ENCODE results near the gene P2RX4. TPM values are rescaled to one million over a fixed set of nuclear protein-coding genes. Genes with fewer than 3 reads are reported as not detected.

P2RX4 gene
- total RNA-seq, 6 experiments from 2014 or later: 11.5 to 79.7 (median 21.9) TPM

DNA sequence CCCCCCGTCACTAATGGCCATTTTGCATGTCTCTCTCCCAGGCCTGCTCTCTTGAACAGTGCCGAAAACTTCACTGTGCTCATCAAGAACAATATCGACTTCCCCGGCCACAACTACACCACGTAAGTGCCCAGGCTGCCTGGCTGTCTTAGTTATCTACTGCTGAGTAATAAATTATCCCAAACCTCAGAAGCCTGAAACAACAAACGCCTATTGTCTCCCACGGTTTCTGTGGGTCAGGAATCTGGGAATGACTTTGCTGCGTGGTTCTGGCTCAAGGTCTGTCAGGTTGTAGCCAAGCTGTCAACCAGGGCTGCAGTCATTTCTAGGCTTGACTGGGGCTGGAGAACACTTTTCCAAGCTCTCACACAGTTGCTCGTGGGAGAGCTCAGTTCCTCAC lies 44.6 kb upstream of the P2RX4 start:
- ATAC-seq (no peak), DNase-seq (no peak)
- Histone ChIP-seq H3K36me3 (no peaks in the 10 kb centered on the region), H3K9me3 (no peaks in the 10 kb centered on the region), H3K4me3 (no peak overlapping the region), H3K27ac (no peak overlapping the region), H3K4me1 (no peaks in the 10 kb centered on the region), H3K27me3 (no peaks in the 10 kb centered on the region)
- WGBS (ENCODE audit: insufficient coverage, low coverage, low lambda C conversion rate, missing lambda C conversion rate): 75% methylated on average over 4 of the region's 9 CpGs
- TF ChIP-seq, protein P1, sequence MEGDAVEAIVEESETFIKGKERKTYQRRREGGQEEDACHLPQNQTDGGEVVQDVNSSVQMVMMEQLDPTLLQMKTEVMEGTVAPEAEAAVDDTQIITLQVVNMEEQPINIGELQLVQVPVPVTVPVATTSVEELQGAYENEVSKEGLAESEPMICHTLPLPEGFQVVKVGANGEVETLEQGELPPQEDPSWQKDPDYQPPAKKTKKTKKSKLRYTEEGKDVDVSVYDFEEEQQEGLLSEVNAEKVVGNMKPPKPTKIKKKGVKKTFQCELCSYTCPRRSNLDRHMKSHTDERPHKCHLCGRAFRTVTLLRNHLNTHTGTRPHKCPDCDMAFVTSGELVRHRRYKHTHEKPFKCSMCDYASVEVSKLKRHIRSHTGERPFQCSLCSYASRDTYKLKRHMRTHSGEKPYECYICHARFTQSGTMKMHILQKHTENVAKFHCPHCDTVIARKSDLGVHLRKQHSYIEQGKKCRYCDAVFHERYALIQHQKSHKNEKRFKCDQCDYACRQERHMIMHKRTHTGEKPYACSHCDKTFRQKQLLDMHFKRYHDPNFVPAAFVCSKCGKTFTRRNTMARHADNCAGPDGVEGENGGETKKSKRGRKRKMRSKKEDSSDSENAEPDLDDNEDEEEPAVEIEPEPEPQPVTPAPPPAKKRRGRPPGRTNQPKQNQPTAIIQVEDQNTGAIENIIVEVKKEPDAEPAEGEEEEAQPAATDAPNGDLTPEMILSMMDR (IDR thresholded peaks at IDR 0.05): no peak
- TF ChIP-seq POLR2A (IDR thresholded peaks at IDR 0.05): no peak
- intact Hi-C loops (cut with DNase I): no loop called here

DNA sequence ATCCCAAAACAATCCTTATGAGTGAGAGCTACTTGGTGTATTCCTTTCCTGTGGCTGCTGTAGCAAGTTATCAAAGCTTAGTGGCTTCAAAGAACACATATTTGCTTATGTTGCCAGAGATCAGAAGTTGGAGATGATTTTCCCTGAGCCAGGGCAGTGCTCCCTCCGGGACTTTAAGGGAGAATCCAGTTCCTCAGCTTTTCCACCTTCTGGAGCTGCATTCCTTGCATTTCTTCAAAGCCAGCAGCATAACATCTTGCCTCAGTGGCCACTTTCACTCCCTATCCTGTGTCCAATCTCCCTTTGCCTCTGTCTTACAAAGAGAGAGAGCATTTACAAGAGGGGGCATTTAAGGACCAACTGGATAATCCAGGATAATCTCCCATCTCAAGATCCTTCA lies 43.6 kb upstream of the P2RX4 start:
- DNase-seq (no peak), ATAC-seq (no peak)
- Histone ChIP-seq H3K27me3 (no peaks in the 10 kb centered on the region), H3K27ac (no peak overlapping the region), H3K4me1 (no peaks in the 10 kb centered on the region), H3K9me3 (no peaks in the 10 kb centered on the region), H3K4me3 (no peak overlapping the region), H3K36me3 (no peaks in the 10 kb centered on the region)
- intact Hi-C loops (cut with DNase I): no loop called here
- WGBS (ENCODE audit: insufficient coverage, low coverage, low lambda C conversion rate, missing lambda C conversion rate): 100% methylated on average over 1 of the region's 1 CpG
- TF ChIP-seq, protein P1 (IDR thresholded peaks at IDR 0.05): no peak
- TF ChIP-seq POLR2A (IDR thresholded peaks at IDR 0.05): no peak

DNA sequence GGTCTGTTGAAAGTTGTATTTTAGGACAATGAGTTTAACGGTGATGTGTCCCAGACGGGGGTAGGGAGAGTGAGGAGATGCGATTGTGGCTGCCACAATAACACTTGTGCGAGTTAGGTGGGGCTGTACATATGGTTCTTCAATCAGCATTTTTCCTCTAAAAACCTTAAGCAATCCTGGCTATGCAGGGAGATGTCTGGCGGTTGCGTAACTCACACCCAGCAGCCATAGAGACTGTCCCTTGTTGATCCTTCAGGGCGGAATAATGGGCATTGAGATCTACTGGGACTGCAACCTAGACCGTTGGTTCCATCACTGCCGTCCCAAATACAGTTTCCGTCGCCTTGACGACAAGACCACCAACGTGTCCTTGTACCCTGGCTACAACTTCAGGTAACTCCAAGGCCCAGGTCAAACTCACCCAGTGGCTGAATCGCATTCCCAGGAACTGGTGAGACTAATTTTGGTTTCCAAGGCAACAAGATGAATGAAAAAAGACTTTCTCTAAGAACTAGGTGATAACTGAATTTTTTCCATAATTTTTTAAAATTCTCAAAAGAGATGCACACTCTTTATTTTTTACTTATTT lies 42.6 kb upstream of the P2RX4 start:
- no peaks in the 10 kb centered on the region for H3K4me1 ChIP-seq
- ATAC-seq: peak in 3 of 4 donors; percentile 21 to 54 (median 33)

DNA sequence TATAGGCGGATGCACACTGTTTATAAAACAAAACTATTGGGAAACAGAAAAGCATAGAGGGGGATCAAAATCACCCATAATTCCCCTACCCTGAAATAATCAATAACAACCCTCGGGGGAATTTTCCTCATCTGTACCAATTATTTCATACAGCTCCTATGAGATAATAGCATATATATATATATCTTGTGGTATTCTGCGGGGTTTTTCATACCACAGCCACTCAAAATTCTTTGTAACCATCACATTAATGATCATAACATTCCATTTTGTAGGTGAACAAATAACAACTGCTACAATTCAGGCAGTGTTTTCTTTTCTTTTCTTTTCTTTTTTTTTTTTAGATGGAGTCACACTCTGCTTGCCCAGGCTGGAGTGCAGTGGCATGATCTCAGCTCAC lies 42.0 kb upstream of the P2RX4 start:
- ATAC-seq: no peak
- Histone ChIP-seq H3K36me3 (no peaks in the 10 kb centered on the region), H3K4me3 (no peak overlapping the region), H3K27me3 (no peaks in the 10 kb centered on the region), H3K9me3 (no peaks in the 10 kb centered on the region), H3K4me1 (no peaks in the 10 kb centered on the region), H3K27ac (no peak overlapping the region)
- no peak for DNase-seq
- intact Hi-C loops (cut with DNase I): no loop called here
- 63% methylated on average over 3 of the region's 3 CpGs for WGBS (ENCODE audit: insufficient coverage, low coverage, low lambda C conversion rate, missing lambda C conversion rate)
- no peak for TF ChIP-seq POLR2A (IDR thresholded peaks at IDR 0.05)
- TF ChIP-seq, protein P1 (IDR thresholded peaks at IDR 0.05): no peak

More for the DNA sequence above, 42.6 kb upstream of the P2RX4 start:
- no peaks in the 10 kb centered on the region for H3K27me3 ChIP-seq
- intact Hi-C loops (cut with DNase I): no loop called here
- 74% methylated on average over 6 of the region's 14 CpGs for WGBS (ENCODE audit: insufficient coverage, low coverage, low lambda C conversion rate, missing lambda C conversion rate)
- no peak for DNase-seq
- H3K36me3 ChIP-seq: no peaks in the 10 kb centered on the region
- TF ChIP-seq, protein P1 (IDR thresholded peaks at IDR 0.05): no peak
- TF ChIP-seq POLR2A (IDR thresholded peaks at IDR 0.05): no peak
- H3K9me3 ChIP-seq: no peaks in the 10 kb centered on the region
- no peak overlapping the region for H3K27ac ChIP-seq
- no peak overlapping the region for H3K4me3 ChIP-seq

DNA sequence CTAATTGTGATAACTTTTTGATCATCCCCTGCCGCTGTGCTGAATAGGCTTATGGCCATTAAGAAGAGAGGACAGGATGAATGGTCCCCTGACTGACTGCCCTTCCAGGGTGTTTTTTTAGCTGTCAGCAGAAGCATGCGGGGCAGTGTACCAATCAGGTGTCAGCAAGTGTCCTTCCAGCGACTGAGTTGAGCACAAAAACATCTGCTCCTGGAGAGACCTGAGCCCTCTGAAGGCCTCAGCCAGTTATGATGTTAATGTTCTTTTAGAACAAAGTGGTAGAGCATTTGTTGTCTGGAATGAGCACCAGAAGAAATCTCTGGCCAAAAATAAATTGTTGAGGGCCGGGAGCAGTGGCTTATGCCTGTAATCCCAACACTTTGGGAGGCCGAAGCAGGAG lies 39.8 kb upstream of the P2RX4 start:
- Histone ChIP-seq H3K4me1 (no peaks in the 10 kb centered on the region), H3K36me3 (no peaks in the 10 kb centered on the region), H3K27ac (no peak overlapping the region), H3K4me3 (no peak overlapping the region), H3K9me3 (no peaks in the 10 kb centered on the region), H3K27me3 (no peaks in the 10 kb centered on the region)
- intact Hi-C loops (cut with DNase I): no loop called here
- 84% methylated on average over 5 of the region's 5 CpGs for WGBS (ENCODE audit: insufficient coverage, low coverage, low lambda C conversion rate, missing lambda C conversion rate)
- DNase-seq (no peak), ATAC-seq (no peak)
- no peak for TF ChIP-seq POLR2A (IDR thresholded peaks at IDR 0.05)
- TF ChIP-seq, protein P1 (IDR thresholded peaks at IDR 0.05): no peak

Measured in right lobe of liver (tissue), 6 donors.